NCI-H2227 (cell line): Measurements from ENCODE around the gene CD81.
"Not testable (repeated sequence)": the region's sequence is repeated elsewhere in the genome, so short reads cannot be mapped to it uniquely, and the experiment has no call there.

Experiments used
- DNase-seq: peaks from one replicate; lab custom pipeline; 2025; ENCODE audit not compliant: unreplicated experiment; lab: John Stamatoyannopoulos, UW

Gene CD81, protein sequence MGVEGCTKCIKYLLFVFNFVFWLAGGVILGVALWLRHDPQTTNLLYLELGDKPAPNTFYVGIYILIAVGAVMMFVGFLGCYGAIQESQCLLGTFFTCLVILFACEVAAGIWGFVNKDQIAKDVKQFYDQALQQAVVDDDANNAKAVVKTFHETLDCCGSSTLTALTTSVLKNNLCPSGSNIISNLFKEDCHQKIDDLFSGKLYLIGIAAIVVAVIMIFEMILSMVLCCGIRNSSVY

DNA sequence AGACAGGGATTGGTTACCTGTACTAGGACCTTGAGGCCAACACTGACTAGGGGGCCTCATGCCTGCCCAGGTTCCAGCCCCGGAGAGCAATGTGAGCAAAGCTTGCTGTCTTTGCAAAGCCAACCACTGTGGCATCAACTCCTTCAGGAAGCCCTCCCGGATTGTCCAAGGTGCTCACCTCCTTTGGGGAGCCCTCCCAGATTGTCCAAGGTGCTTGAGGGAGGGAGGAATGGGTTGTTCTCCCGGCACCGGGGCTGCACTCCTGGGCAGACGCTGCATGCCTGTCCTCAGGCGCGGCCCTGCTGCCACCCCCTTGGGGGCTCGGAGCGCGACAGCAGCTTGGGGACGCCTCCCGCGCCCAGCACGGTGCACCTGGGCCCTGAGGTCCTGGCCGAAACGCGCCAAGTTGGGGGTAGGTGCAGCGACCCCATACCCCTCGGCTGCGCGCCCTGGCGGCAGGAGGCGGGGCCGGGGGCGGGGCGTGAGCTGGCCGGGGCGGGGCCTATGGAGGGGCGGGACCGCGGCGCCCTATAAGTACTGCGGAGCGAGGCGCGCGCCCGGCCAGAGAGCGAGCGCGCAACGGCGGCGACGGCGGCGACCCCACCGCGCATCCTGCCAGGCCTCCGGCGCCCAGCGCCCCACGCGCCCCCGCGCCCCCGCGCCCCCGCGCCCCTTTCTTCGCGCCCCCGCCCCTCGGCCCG lies at the start of gene CD81:
Gene CD81, plus strand, starts transcription at position 560 of the 701 bp plus-strand sequence. CDS start 240 bp downstream, outside the sequence.
- DNase-seq: peak; percentile 70

DNA sequence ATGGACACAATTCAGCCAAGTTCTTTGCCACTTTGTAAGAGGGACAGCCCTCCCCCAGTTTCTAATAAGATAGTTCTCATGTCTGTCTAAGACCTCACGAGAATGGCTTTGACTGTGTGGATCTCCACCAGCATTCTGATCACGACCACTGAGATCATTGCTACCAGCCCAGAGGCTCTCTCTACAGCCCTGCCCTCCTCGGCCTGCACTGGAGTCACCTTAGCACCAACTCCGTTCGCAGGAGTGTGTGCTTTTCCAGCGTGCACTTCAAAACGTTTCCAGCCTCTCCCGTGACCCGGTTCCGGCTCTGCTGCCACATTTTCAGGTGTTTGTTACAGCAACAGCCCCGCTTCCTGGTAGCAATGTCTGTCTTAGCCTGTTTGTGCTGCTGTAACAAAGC lies 49.1 kb upstream of the CD81 start:
- DNase-seq: no peak

- no peak for DNase-seq
Measured at GRCh38 chr11:2328656-2329354, 48.3 kb upstream of the CD81 start.

- no peak for DNase-seq
Measured at GRCh38 chr11:2329551-2329950, 47.6 kb upstream of the CD81 start.

DNA sequence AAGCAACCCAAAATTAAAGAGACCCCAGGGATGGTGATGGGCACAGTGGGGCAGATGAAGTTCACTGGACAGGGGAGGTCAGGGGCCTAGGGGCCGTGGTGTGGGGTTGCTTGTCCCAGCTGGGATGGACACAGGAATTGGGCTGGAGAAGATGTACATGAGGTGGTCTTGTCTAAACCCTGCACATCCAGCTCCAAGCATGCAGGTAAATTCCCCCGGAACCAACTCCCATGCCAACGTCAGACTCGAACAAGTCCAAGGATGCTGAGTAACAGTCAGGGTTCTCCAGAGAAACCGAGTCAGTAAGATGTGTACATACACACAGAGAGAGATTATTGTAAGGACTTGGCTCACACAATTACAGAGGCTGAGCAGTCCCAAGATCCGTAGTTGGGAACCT lies 46.4 kb upstream of the CD81 start:
- no peak for DNase-seq

- DNase-seq: no peak
Measured at GRCh38 chr11:2331404-2331803, 45.7 kb upstream of the CD81 start.

DNA sequence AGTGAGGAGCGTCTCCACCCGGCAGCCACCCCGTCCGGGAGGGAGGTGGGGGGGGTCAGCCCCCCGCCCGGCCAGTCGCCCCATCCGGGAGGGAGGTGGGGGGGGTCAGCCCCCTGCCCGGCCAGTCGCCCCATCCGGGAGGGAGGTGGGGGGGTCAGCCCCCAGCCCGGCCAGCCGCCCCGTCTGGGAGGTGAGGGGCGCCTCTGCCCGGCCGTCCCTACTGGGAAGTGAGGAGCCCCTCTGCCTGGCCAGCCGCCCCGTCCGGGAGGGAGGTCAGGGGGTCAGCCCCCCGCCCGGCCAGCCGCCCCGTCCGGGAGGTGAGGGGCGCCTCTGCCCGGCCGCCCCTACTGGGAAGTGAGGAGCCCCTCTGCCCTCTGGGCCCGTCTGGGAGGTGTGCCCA lies 44.5 kb upstream of the CD81 start:
- DNase-seq: not testable (repeated sequence)

DNA sequence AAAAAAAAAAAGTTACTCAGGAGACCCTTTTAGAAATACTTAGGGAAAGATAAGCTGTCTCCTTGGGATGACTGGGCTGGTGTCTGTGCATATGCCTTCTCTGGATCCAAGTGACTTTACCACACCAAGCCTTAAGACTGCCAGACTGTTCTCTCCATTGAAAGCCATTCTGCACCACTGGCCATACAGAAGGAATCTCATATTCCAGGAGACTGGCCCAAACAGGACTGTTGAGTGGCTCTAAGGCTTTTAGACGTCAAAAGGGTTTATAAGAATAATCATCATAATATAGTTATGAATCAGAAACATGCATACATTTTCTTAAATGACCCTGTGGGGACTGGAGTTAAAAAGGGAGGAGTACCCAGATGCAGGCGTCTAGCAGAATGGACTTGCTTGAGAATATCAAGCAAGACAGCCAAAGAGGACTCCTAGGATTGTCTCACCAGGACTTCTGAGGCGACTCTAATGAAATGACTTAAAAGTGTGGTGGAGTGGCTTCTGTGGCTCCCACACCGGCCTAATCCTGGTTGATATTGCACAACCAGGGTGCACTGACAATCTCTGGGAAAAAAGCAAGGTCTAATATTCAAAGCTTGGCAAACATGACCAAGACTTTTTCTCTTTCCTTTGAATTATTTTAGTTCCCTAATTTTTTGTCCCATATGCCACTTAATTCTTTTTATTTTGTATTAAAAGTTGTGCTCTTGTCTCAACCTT lies 43.5 kb upstream of the CD81 start:
- DNase-seq: not testable (repeated sequence)

DNA sequence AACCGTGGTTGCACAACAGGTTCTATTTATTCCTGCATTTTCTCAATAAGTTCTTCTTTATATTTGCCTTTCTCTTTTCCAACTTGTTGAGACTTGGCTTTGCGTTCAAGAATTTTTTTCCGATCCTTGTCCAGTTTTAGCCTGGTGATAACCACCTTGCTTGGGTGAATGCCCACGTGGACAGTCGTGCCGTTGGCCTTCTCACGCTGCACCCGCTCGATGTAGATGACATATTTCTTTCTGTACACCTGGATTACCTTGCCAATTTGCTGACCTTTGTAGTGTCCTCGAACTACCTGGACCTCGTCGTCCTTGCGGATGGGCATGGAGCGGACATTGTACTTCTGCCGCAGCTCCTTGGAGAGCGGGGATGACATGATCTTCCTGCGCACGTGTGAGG lies 41.8 kb upstream of the CD81 start:
- DNase-seq: not testable (repeated sequence)

DNA sequence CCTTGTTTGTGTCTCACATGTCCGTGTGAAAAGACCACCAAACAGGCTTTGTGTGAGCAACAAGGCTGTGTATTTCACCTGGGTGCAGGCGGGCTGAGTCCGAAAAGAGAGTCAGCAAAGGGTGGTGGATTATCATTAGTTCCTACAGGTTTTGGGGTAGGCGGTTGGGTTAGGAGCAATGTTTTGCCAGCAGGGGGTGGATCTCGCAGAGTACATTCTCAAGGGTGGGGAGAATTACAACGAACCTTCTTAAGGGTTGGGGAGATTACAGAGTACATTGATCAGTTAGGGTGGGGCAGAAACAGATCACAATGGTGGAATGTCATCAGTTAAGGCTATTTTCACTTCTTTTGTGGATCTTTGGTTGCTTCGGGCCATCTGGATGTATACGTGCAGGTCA lies 38.4 kb upstream of the CD81 start:
- DNase-seq: not testable (repeated sequence)

DNA sequence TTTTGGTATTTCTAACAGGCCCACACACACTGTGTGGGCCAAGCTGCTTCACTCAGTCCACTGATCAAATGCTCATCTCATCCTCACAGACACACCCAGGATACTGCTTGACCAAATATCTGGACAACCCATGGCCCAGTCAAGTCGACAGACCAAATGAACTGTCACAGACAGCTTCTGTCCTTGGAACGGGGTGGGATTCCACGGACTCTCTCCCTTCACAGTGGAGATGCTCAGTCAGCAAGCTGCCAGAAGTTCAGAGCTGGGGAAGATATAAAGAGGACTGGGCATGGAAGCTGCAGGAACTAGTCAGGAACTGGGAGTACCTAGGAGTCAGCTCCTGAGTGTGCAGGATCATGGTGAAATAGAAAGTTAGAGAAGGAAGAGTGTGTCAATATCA lies 34.6 kb upstream of the CD81 start:
- no peak for DNase-seq

- DNase-seq: no peak
Measured at GRCh38 chr11:2342981-2343380, 34.1 kb upstream of the CD81 start.

- no peak for DNase-seq
Measured at GRCh38 chr11:2343502-2343901, 33.6 kb upstream of the CD81 start.

GRCh38 chr11:2345050-2345449 lies 32.1 kb upstream of the CD81 start:
- DNase-seq: no peak

- DNase-seq: no peak
Measured at GRCh38 chr11:2346014-2346413, 31.1 kb upstream of the CD81 start.

GRCh38 chr11:2346586-2347307 lies 30.4 kb upstream of the CD81 start:
- no peak for DNase-seq

GRCh38 chr11:2347308-2347830 lies 29.7 kb upstream of the CD81 start:
- no peak for DNase-seq

GRCh38 chr11:2348986-2349385 lies 28.1 kb upstream of the CD81 start:
- no peak for DNase-seq

- DNase-seq: no peak
Measured at GRCh38 chr11:2351701-2352100, 25.4 kb upstream of the CD81 start.

DNA sequence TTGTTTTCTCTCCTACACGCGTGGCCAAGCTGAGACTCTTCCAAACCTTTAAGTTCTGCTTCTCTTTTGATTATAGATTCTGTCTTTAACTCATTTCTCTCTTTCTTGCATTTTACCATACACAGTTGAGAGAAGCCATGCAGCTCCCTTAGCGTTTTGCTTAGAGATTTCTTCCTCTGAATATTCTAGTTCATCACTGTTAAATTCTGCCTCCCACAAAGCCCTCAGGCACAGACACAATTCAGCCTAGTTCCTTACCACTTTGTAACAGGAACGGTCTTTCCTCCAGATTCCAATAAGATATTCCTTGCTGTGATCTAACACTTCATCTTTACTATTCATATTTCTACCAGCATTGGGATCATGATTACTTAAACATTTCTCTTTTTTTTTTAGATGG lies 24.7 kb upstream of the CD81 start:
- DNase-seq: no peak
